SK-N-SH treated with all-trans-retinoic acid at 6 μM for 48 hours (cell line): ENCODE results near the gene PPM1H.

Source experiments
- ATAC-seq: fragments of 200-7000 bp; cut with Tn5 transposase; 3 replicates; pipeline ENCODE4 v1.9.1; 2020; ENCODE audit warnings: mild to moderate bottlenecking, moderate library complexity
- ARNTL ChIP-seq: fragments of 450-650 bp; formaldehyde crosslinking; IDR thresholded peaks from 2 replicates; pipeline ENCODE4 v1.5.0; 2020; ENCODE audit warnings: low read depth, mild to moderate bottlenecking, moderate library complexity, borderline replicate concordance
- BACH2 ChIP-seq: fragments of 250-450 bp; sonication (Bioruptor Pico); IDR thresholded peaks from 2 replicates; pipeline ENCODE4 v1.9.0; 2021; ENCODE audit warnings: mild to moderate bottlenecking, borderline replicate concordance
- CREB5 ChIP-seq: fragments of 250-450 bp; sonication (Bioruptor Pico); IDR thresholded peaks from 2 replicates; pipeline ENCODE4 v1.5.1; 2020; ENCODE audit warnings: low read depth, mild to moderate bottlenecking, moderate library complexity
- CSDC2 ChIP-seq: fragments of 250-450 bp; sonication (Bioruptor Pico); IDR thresholded peaks from 2 replicates; pipeline ENCODE4 v1.5.0; 2020; ENCODE audit warnings: mild to moderate bottlenecking, moderate library complexity
- CSRNP3 ChIP-seq: fragments of 250-450 bp; sonication (Bioruptor Pico); IDR thresholded peaks from 2 replicates; pipeline ENCODE4 v1.5.1; 2021; ENCODE audit warnings: mild to moderate bottlenecking, moderate library complexity
- ESRRG ChIP-seq: fragments of 250-450 bp; sonication (Bioruptor Pico); IDR thresholded peaks from 2 replicates; pipeline ENCODE4 v1.6.1; 2021; ENCODE audit warnings: mild to moderate bottlenecking
- ISL1 ChIP-seq: fragments of 250-450 bp; sonication (Bioruptor Pico); IDR thresholded peaks from 2 replicates; pipeline ENCODE4 v2.1.2; 2022; ENCODE audit warnings: mild to moderate bottlenecking, moderate library complexity
- OSR1 ChIP-seq: fragments of 250-450 bp; sonication (Bioruptor Pico); IDR thresholded peaks from 2 replicates; pipeline ENCODE4 v1.8.0; 2022; ENCODE audit warnings: moderate library complexity, mild to moderate bottlenecking, inconsistent platforms
- PATZ1 ChIP-seq: fragments of 250-450 bp; sonication (Bioruptor Pico); IDR thresholded peaks from 2 replicates; pipeline ENCODE4 v1.8.0; 2020; ENCODE audit warnings: mild to moderate bottlenecking, moderate library complexity, borderline replicate concordance
- POU6F1 ChIP-seq: fragments of 250-450 bp; sonication (Bioruptor Pico); IDR thresholded peaks from 2 replicates; pipeline ENCODE4 v1.8.0; 2021; ENCODE audit warnings: low read depth, mild to moderate bottlenecking, moderate library complexity, borderline replicate concordance
- PPARA ChIP-seq: fragments of 250-450 bp; sonication (Bioruptor Pico); IDR thresholded peaks from 2 replicates; pipeline ENCODE4 v1.5.0; 2020; ENCODE audit warnings: mild to moderate bottlenecking, borderline replicate concordance
- RARB ChIP-seq: fragments of 250-450 bp; sonication (Bioruptor Pico); IDR thresholded peaks from 2 replicates; pipeline ENCODE4 v1.8.0; 2021; ENCODE audit warnings: mild to moderate bottlenecking, moderate library complexity
- SNAI2 ChIP-seq: fragments of 250-450 bp; sonication (Bioruptor Pico); IDR thresholded peaks from 2 replicates; pipeline ENCODE4 v1.5.0; 2020; ENCODE audit warnings: mild to moderate bottlenecking, moderate library complexity
- TOX ChIP-seq: fragments of 250-450 bp; sonication (Bioruptor Pico); IDR thresholded peaks from 2 replicates; pipeline ENCODE4 v1.8.0; 2021; ENCODE audit warnings: mild to moderate bottlenecking, moderate library complexity, borderline replicate concordance
- TSHZ2 ChIP-seq: fragments of 250-450 bp; sonication (Bioruptor Pico); IDR thresholded peaks from 2 replicates; pipeline ENCODE4 v1.5.0; 2020; ENCODE audit warnings: mild to moderate bottlenecking, moderate library complexity
- ZC3H10 ChIP-seq: fragments of 250-450 bp; sonication (Bioruptor Pico); IDR thresholded peaks from 2 replicates; pipeline ENCODE4 v1.5.1; 2021; ENCODE audit warnings: mild to moderate bottlenecking, moderate library complexity
- ZFP3 ChIP-seq: fragments of 250-450 bp; sonication (Bioruptor Pico); IDR thresholded peaks from 2 replicates; pipeline ENCODE4 v1.5.0; 2020; ENCODE audit warnings: mild to moderate bottlenecking, moderate library complexity
- ZFP30 ChIP-seq: fragments of 450-650 bp; formaldehyde crosslinking; IDR thresholded peaks from 2 replicates; pipeline ENCODE4 v1.5.0; 2022; ENCODE audit warnings: mild to moderate bottlenecking, moderate library complexity
- ZNF70 ChIP-seq: fragments of 450-650 bp; formaldehyde crosslinking; IDR thresholded peaks from 2 replicates; pipeline ENCODE4 v1.5.0; 2020; ENCODE audit warnings: mild to moderate bottlenecking, moderate library complexity
- ZNF8 ChIP-seq: fragments of 450-650 bp; formaldehyde crosslinking; IDR thresholded peaks from 2 replicates; pipeline ENCODE4 v1.5.0; 2020; ENCODE audit warnings: mild to moderate bottlenecking, moderate library complexity

The PPM1H gene

GRCh38 chr12:62934799-62935674 lies at the start of gene PPM1H:
PPM1H (minus strand) TSS chr12:62935150; CDS start chr12:62934736, 414 bp downstream.
- ATAC-seq = peak; percentile 67
- TF ChIP-seq BACH2 = no peak
- no peak for TF ChIP-seq ZC3H10 (CRISPR knock-in tag)
- no peak for TF ChIP-seq CSRNP3 (CRISPR knock-in tag)

GRCh38 chr12:62983594-62983993 lies 48.6 kb upstream of the PPM1H start:
- no peak for ATAC-seq
- TF ChIP-seq ZNF8 (CRISPR knock-in tag) (no peak), OSR1 (CRISPR knock-in tag) (no peak), ZFP30 (CRISPR knock-in tag) (no peak), ISL1 (no peak), ZFP3 (CRISPR knock-in tag) (no peak), ZC3H10 (CRISPR knock-in tag) (no peak), ESRRG (CRISPR knock-in tag) (no peak), PATZ1 (CRISPR knock-in tag) (no peak), SNAI2 (CRISPR knock-in tag) (no peak), TOX (CRISPR knock-in tag) (no peak), PPARA (CRISPR knock-in tag) (no peak), POU6F1 (CRISPR knock-in tag) (no peak), TSHZ2 (CRISPR knock-in tag) (no peak), ARNTL (CRISPR knock-in tag) (no peak), BACH2 (no peak)

GRCh38 chr12:62978768-62979167 lies 43.8 kb upstream of the PPM1H start:
- ATAC-seq = no peak
- TF ChIP-seq ZNF70 (CRISPR knock-in tag) (no peak), OSR1 (CRISPR knock-in tag) (no peak), ZC3H10 (CRISPR knock-in tag) (no peak), TOX (CRISPR knock-in tag) (no peak), ISL1 (no peak), SNAI2 (CRISPR knock-in tag) (no peak), RARB (CRISPR knock-in tag) (no peak), ESRRG (CRISPR knock-in tag) (no peak), CSDC2 (CRISPR knock-in tag) (no peak)

- TF ChIP-seq ZFP30 (CRISPR knock-in tag) = no peak
- TF ChIP-seq SNAI2 (CRISPR knock-in tag) = no peak
- TF ChIP-seq CREB5 (CRISPR knock-in tag) = no peak
- TF ChIP-seq CSRNP3 (CRISPR knock-in tag) = no peak
- TF ChIP-seq ESRRG (CRISPR knock-in tag) = no peak
- no peak for TF ChIP-seq OSR1 (CRISPR knock-in tag)
- no peak for TF ChIP-seq BACH2
- TF ChIP-seq TSHZ2 (CRISPR knock-in tag) = no peak
- TF ChIP-seq, all 23 proteins: peak for 0
- no peak for ATAC-seq
Observed at GRCh38 chr12:62977883-62978282, 42.9 kb upstream of the PPM1H start.
